Measurements from ENCODE around the gene TRIM2. TPM values are rescaled to one million over a fixed set of nuclear protein-coding genes. Genes with fewer than 3 reads are reported as not detected.

TRIM2 gene
- total RNA-seq, 1 experiment from 2014 or later = 49.6 TPM

DNA sequence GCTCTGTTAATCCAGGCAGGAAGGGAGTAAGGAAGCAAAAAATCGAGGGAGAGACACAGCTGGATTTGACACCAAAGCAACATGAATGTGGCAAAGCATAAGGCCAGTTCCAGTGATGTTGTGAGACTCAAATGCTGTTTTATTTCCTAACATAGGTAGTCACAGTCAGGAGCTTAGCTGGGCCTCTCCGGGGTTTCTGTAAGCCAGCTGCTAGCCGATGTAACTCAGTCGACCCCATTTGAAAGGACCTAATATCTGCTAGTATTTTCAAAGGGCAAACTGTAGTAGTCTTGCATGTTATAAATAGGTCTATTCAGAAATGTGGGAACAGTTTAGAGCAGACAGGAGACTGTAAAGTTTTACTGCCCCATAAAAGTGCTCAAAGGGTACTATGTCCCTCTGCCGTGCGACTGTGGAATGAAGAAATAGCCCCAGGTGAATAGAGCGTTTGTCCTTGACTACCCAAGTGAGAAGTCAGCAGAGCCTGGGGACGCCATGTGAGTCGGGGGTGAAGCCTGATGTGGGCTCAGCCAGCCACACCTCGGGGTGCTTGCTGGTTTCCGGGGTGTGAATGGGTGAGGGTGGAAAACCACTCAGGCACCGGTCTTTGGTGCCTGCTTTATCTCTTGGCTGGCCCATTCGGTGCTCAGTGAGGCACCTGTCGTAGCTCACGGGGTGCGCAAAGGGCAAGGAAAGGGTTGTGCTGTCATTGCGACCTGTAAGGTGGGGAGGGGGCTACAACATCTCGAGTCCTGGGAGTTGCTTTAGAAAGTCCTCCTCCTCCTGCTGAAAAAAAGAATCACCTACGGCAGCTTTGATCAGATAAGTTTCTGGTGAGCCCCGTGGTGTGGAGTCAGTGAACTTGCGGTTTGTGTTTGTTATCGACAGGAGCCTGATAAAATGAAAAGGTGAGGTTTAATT is 745 bp downstream of the TRIM2 start:
- Mint-ChIP-seq H3K36me3 (ENCODE audit: insufficient read depth, unreplicated experiment) (peaks cover 30% of the 10 kb centered on the region), H3K27me3 (ENCODE audit: unreplicated experiment) (no peaks in the 10 kb centered on the region), H3K9me3 (ENCODE audit: low read depth, unreplicated experiment) (no peaks in the 10 kb centered on the region), H3K4me3 (ENCODE audit: low read depth, unreplicated experiment) (peak overlapping the region; percentile 86), H3K4me1 (ENCODE audit: low read depth, unreplicated experiment) (peaks cover 23% of the 10 kb centered on the region), H3K27ac (ENCODE audit: unreplicated experiment) (peak overlapping the region; percentile 92)
- TF ChIP-seq, protein P1, sequence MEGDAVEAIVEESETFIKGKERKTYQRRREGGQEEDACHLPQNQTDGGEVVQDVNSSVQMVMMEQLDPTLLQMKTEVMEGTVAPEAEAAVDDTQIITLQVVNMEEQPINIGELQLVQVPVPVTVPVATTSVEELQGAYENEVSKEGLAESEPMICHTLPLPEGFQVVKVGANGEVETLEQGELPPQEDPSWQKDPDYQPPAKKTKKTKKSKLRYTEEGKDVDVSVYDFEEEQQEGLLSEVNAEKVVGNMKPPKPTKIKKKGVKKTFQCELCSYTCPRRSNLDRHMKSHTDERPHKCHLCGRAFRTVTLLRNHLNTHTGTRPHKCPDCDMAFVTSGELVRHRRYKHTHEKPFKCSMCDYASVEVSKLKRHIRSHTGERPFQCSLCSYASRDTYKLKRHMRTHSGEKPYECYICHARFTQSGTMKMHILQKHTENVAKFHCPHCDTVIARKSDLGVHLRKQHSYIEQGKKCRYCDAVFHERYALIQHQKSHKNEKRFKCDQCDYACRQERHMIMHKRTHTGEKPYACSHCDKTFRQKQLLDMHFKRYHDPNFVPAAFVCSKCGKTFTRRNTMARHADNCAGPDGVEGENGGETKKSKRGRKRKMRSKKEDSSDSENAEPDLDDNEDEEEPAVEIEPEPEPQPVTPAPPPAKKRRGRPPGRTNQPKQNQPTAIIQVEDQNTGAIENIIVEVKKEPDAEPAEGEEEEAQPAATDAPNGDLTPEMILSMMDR (IDR thresholded peaks at IDR 0.05; ENCODE audit: unreplicated experiment) = peak; percentile 13
- CTCF ChIA-PET = interaction anchor here (0.6 to 2.5 kb wide), 3 partner anchors 49 to 1494 kb away, joined by 3 to 21 read pairs (median 4); no protein-coding TSS in a partner anchor
- DNase-seq = peak; percentile 37
- BruUV-seq (replicated peaks) = TSS peak; percentile 76
- intact Hi-C loops (cut with micrococcal nuclease; ENCODE audit: unreplicated experiment) = loop anchor here (2.0 kb wide), 1 partner anchor 62 kb away; no protein-coding TSS in a partner anchor

DNA sequence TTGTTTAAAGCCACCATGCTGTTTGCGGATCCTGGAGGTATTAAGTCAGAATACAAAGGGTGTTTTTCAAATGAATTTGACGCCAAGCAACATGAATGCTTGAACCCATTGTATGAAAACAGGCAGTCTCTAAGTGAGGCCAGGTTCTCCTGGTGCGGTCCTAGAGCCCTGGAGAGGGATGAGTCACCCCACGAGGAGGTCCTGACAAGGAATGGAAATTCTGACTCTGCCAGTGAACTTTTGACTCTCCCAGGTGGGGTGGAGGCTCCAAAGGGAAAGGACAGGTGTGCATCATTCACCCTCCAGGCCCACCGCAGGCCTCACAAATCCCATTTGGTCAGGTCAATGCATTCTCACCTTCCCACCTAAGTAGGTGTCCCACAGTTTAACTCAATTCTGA is 1.5 kb downstream of the TRIM2 start:
- H3K4me3 Mint-ChIP-seq (ENCODE audit: low read depth, unreplicated experiment) = peak overlapping the region; percentile 86
- TF ChIP-seq, protein P1 (IDR thresholded peaks at IDR 0.05; ENCODE audit: unreplicated experiment) = no peak
- no TSS peak for BruUV-seq (replicated peaks)
- H3K27ac Mint-ChIP-seq (ENCODE audit: unreplicated experiment) = peak overlapping the region; percentile 92
- no peaks in the 10 kb centered on the region for H3K9me3 Mint-ChIP-seq (ENCODE audit: low read depth, unreplicated experiment)
- CTCF ChIA-PET = interaction anchor here (2.5 kb wide), 1 partner anchor 63 kb away, joined by 21 read pairs; no protein-coding TSS in a partner anchor
- peaks cover 30% of the 10 kb centered on the region for H3K36me3 Mint-ChIP-seq (ENCODE audit: insufficient read depth, unreplicated experiment)
- intact Hi-C loops (cut with micrococcal nuclease; ENCODE audit: unreplicated experiment) = loop anchor here (2.0 kb wide), 3 partner anchors 53 to 113 kb away; no protein-coding TSS in a partner anchor
- peaks cover 23% of the 10 kb centered on the region for H3K4me1 Mint-ChIP-seq (ENCODE audit: low read depth, unreplicated experiment)
- peak; percentile 77 for DNase-seq
- no peaks in the 10 kb centered on the region for H3K27me3 Mint-ChIP-seq (ENCODE audit: unreplicated experiment)

DNA sequence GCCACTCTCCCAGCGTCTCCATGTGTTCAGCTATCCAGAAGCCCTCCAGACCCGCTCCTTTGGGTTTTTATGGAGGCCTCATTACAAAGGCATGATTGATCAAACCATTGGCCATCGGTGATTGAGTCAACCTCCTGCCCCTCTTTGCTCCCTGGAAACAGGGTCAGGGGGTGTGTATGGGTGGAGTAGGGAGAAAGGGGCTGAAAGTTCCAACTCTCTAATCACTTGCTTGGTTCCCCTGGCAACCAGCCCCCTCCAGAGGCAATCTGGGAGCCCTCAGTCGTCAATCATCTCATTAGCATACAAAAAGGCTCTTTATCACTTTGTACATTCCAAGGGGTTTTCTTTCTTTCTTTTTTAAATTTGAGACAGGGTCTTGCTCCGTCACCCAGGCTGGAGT is 2.3 kb downstream of the TRIM2 start:
- no peaks in the 10 kb centered on the region for H3K9me3 Mint-ChIP-seq (ENCODE audit: low read depth, unreplicated experiment)
- DNase-seq = no peak
- no peaks in the 10 kb centered on the region for H3K27me3 Mint-ChIP-seq (ENCODE audit: unreplicated experiment)
- H3K27ac Mint-ChIP-seq (ENCODE audit: unreplicated experiment) = peak overlapping the region; percentile 92
- CTCF ChIA-PET = interaction anchor here (0.6 kb wide), 1 partner anchor 110 kb away, joined by 3 read pairs; no protein-coding TSS in a partner anchor
- TF ChIP-seq, protein P1 (IDR thresholded peaks at IDR 0.05; ENCODE audit: unreplicated experiment) = no peak
- BruUV-seq (replicated peaks) = no TSS peak
- intact Hi-C loops (cut with micrococcal nuclease; ENCODE audit: unreplicated experiment) = loop anchor here (2.0 kb wide), 2 partner anchors 54 to 112 kb away; no protein-coding TSS in a partner anchor
- H3K4me3 Mint-ChIP-seq (ENCODE audit: low read depth, unreplicated experiment) = peak overlapping the region; percentile 86
- peaks cover 30% of the 10 kb centered on the region for H3K36me3 Mint-ChIP-seq (ENCODE audit: insufficient read depth, unreplicated experiment)
- peaks cover 23% of the 10 kb centered on the region for H3K4me1 Mint-ChIP-seq (ENCODE audit: low read depth, unreplicated experiment)

DNA sequence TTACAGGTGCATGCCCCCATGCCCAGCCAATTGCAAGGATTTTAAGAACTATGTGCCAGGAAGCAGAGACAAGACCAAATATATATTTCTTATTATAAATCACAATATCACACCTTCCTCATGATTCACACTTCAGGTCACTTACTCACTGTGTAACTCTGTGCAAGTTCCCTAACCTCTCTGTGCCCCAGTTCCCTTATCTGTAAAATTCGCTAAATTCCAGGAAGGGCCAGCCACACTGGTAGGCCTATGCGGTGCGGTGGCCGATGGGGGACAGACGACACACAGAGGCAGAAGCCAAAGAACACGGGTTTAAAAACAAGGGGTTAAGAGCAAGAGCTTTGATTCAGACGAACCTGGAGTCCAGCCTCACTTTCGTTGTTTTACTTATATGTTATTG is 2.8 kb downstream of the TRIM2 start:
- Mint-ChIP-seq H3K4me1 (ENCODE audit: low read depth, unreplicated experiment) (peaks cover 26% of the 10 kb centered on the region), H3K27me3 (ENCODE audit: unreplicated experiment) (no peaks in the 10 kb centered on the region), H3K27ac (ENCODE audit: unreplicated experiment) (peak overlapping the region; percentile 54), H3K9me3 (ENCODE audit: low read depth, unreplicated experiment) (no peaks in the 10 kb centered on the region), H3K36me3 (ENCODE audit: insufficient read depth, unreplicated experiment) (peaks cover 30% of the 10 kb centered on the region), H3K4me3 (ENCODE audit: low read depth, unreplicated experiment) (peak overlapping the region; percentile 86)
- CTCF ChIA-PET = interaction anchor here (0.6 kb wide), 1 partner anchor 109 kb away, joined by 3 read pairs; no protein-coding TSS in a partner anchor
- intact Hi-C loops (cut with micrococcal nuclease; ENCODE audit: unreplicated experiment) = loop anchor here (2.0 kb wide), 2 partner anchors 54 to 112 kb away; no protein-coding TSS in a partner anchor
- DNase-seq = no peak
- BruUV-seq (replicated peaks) = no TSS peak
- TF ChIP-seq, protein P1 (IDR thresholded peaks at IDR 0.05; ENCODE audit: unreplicated experiment) = no peak
